Gastrocnemius medialis (tissue), 4 donors: ENCODE measurements around the gene RPL13. TPM values are rescaled to one million over a fixed set of nuclear protein-coding genes. Genes with fewer than 3 reads are reported as not detected.

Experiments used
- ATAC-seq, 2 donors: fragments of 150-250 bp; one replicate each; pipeline ENCODE4 v1.9.1; 2016
- DNase-seq, 2 donors: peaks; one replicate each; pipeline ENCODE4 v3.0.0-alpha.2; 2019
- H3K27ac ChIP-seq, 4 donors: fragments of 200-600 bp; sonication (generic); 1 replicate in 1 of 4; 2 replicates in 3 of 4; pipeline ENCODE4 v1.5.1; 2016 to 2018; ENCODE audit warnings: mild to moderate bottlenecking in 2 of 4, moderate library complexity in 1 of 4
- H3K27me3 ChIP-seq, 3 donors: fragments of 200-600 bp; sonication (generic) in 2 of 3; 1 replicate in 1 of 3; 2 replicates in 2 of 3; pipeline versions ENCODE4 v1.5.1 to v1.6.0; 2016 to 2019; ENCODE audit warnings: mild to moderate bottlenecking in 1 of 3, moderate library complexity in 1 of 3
- H3K36me3 ChIP-seq, 2 donors: fragments of 200-600 bp; sonication (generic) in 1 of 2; one replicate each; pipeline ENCODE4 v1.5.1; 2017 to 2018
- H3K4me1 ChIP-seq, 2 donors: fragments of 200-600 bp; sonication (generic) in 1 of 2; one replicate each; pipeline ENCODE4 v1.5.1; 2016 to 2017; ENCODE audit warnings: mild to moderate bottlenecking in 2 of 2
- H3K4me3 ChIP-seq, 4 donors: fragments of 200-600 bp; sonication (generic) in 3 of 4; 1 replicate in 1 of 4; 2 replicates in 3 of 4; pipeline ENCODE4 v1.5.1; 2016 to 2019; ENCODE audit warnings: mild to moderate bottlenecking in 2 of 4
- H3K9me3 ChIP-seq, 3 donors: fragments of 200-600 bp; sonication (generic) in 2 of 3; 1 replicate in 1 of 3; 2 replicates in 2 of 3; pipeline ENCODE4 v1.5.1; 2016 to 2019
- CTCF ChIP-seq, 5 experiments: fragments of 450-650 bp in 3 of 5; fragments of 200-600 bp in 2 of 5; sonication (generic) in 2 of 5; IDR thresholded peaks in 4 of 5; conservative IDR thresholded peaks in 1 of 5; 1 replicate in 4 of 5; 2 replicates in 1 of 5; pipeline ENCODE4 v1.5.1; 2016 to 2019; ENCODE audit warnings: antibody characterized with exemption in 5 of 5, mild to moderate bottlenecking in 3 of 5, moderate library complexity in 3 of 5
- POLR2A ChIP-seq, 2 donors: fragments of 450-650 bp; IDR thresholded peaks; one replicate each; pipeline ENCODE4 v1.6.1; 2017; ENCODE audit warnings: antibody characterized with exemption in 2 of 2, mild to moderate bottlenecking in 2 of 2, moderate library complexity in 2 of 2
- in situ Hi-C, 4 donors: fragments of 200-750 bp; cut with MboI; loops; one replicate each; pipeline versions ENCODE4 v1.15.0 to v1.8.0; 2017; ENCODE audit warnings: low sequenced_read_pairs in 4 of 4
- intact Hi-C: fragments of 100-400 bp; cut with DNase I; formaldehyde crosslinking; loops from one replicate; pipeline ENCODE4 v1.15.1; 2023; ENCODE audit warnings: low total_unique reads
- total RNA-seq, 4 donors: library from RNA; depleted of rRNA; stranded (reverse); fragments of >200 nt; gene quantifications; one replicate each; pipeline versions ENCODE4 v1.1.0 to v1.2.3, GENCODE V29; 2016

Gene RPL13
- total RNA-seq, 4 donors from 2014 or later: 4,295 to 5,889 (median 4,806) TPM

GRCh38 chr16:89593841-89594240, 33.4 kb downstream of the RPL13 start:
- Histone ChIP-seq H3K27me3 (no peaks in the 10 kb centered on the region), H3K4me1 (no peaks in the 10 kb centered on the region), H3K4me3 (no peak overlapping the region), H3K27ac (no peak overlapping the region), H3K9me3 (no peaks in the 10 kb centered on the region), H3K36me3 (no peaks in the 10 kb centered on the region)
- DNase-seq: no peak
- no peak for TF ChIP-seq POLR2A (IDR thresholded peaks at IDR 0.05)
- TF ChIP-seq CTCF (IDR thresholded peaks at IDR 0.05 in 4 of 5, conservative IDR thresholded peaks at IDR 0.05 in 1 of 5): no peak
- no peak for ATAC-seq
- intact Hi-C loops (no loop called here), in situ Hi-C loops (no loop called here)

GRCh38 chr16:89595330-89596060, 35.0 kb downstream of the RPL13 start:
- TF ChIP-seq POLR2A (IDR thresholded peaks at IDR 0.05) (no peak), CTCF (IDR thresholded peaks at IDR 0.05 in 4 of 5, conservative IDR thresholded peaks at IDR 0.05 in 1 of 5) (no peak)
- no peaks in the 10 kb centered on the region for H3K36me3 ChIP-seq
- no peak overlapping the region for H3K27ac ChIP-seq
- no peaks in the 10 kb centered on the region for H3K4me1 ChIP-seq
- H3K4me3 ChIP-seq: no peak overlapping the region
- intact Hi-C loops (no loop called here), in situ Hi-C loops (no loop called here)
- H3K9me3 ChIP-seq: no peaks in the 10 kb centered on the region
- no peaks in the 10 kb centered on the region for H3K27me3 ChIP-seq
- DNase-seq: no peak
- ATAC-seq: no peak

GRCh38 chr16:89596061-89596689, 35.7 kb downstream of the RPL13 start:
- no peaks in the 10 kb centered on the region for H3K9me3 ChIP-seq
- H3K36me3 ChIP-seq: no peaks in the 10 kb centered on the region
- DNase-seq (no peak), ATAC-seq (no peak)
- TF ChIP-seq POLR2A (IDR thresholded peaks at IDR 0.05): no peak
- TF ChIP-seq CTCF (IDR thresholded peaks at IDR 0.05 in 4 of 5, conservative IDR thresholded peaks at IDR 0.05 in 1 of 5): no peak
- no peak overlapping the region for H3K27ac ChIP-seq
- H3K27me3 ChIP-seq: no peaks in the 10 kb centered on the region
- H3K4me3 ChIP-seq: no peak overlapping the region
- in situ Hi-C loops: no loop called here
- intact Hi-C loops: no loop called here
- H3K4me1 ChIP-seq: no peaks in the 10 kb centered on the region

GRCh38 chr16:89596957-89597649, 36.6 kb downstream of the RPL13 start:
- no peaks in the 10 kb centered on the region for H3K9me3 ChIP-seq
- intact Hi-C loops: no loop called here
- DNase-seq (no peak), ATAC-seq (no peak)
- TF ChIP-seq POLR2A (IDR thresholded peaks at IDR 0.05) (no peak), CTCF (IDR thresholded peaks at IDR 0.05 in 4 of 5, conservative IDR thresholded peaks at IDR 0.05 in 1 of 5) (no peak)
- no peaks in the 10 kb centered on the region for H3K36me3 ChIP-seq
- H3K4me1 ChIP-seq: no peaks in the 10 kb centered on the region
- no peak overlapping the region for H3K4me3 ChIP-seq
- H3K27me3 ChIP-seq: peaks cover 0 to 4% (median under 1%) of the 10 kb centered on the region in 3 donors
- in situ Hi-C loops: no loop called here
- H3K27ac ChIP-seq: no peak overlapping the region
